A673 (cell line): ENCODE measurements around the gene MYRFL. TPM values are rescaled to one million over a fixed set of nuclear protein-coding genes. Genes with fewer than 3 reads are reported as not detected.

ENCODE experiments used
- BruUV-seq: library from RNA; stranded (reverse); fragments of 400-500 nt; replicated peaks from 2 replicates; lab custom pipeline; 2021; lab: Mats Ljungman, UMichigan
- CTCF ChIA-PET: fragments of 300-600 bp; sonication (Branson Sonifier 250); formaldehyde crosslinking; loops from one replicate; lab custom pipeline; 2022; ENCODE audit warnings: antibody characterized with exemption; lab: Charles Lee
- POLR2A ChIA-PET: fragments of 300-600 bp; sonication (Branson Sonifier 250); formaldehyde crosslinking; loops from one replicate; lab custom pipeline; 2022; ENCODE audit warnings: antibody characterized with exemption; ENCODE audit not compliant: low non-redundant PET; lab: Charles Lee
- DNase-seq: peaks from one replicate; pipeline ENCODE4 v3.0.0-alpha.2; 2015; ENCODE audit warnings: low spot score
- H3K27ac ChIP-seq: fragments of 200-600 bp; sonication (generic); 2 replicates; pipeline ENCODE4 v1.5.1; 2016; ENCODE audit warnings: mixed run types, low read depth, mild to moderate bottlenecking, mixed read lengths, antibody characterized with exemption, low read length; ENCODE audit not compliant: poor library complexity, severe bottlenecking
- H3K27me3 ChIP-seq: fragments of 200-600 bp; sonication (generic); replicated peaks from 2 replicates; pipeline ENCODE4 v1.6.1; 2017; ENCODE audit warnings: mixed run types, low read depth, mild to moderate bottlenecking, mixed read lengths, antibody characterized with exemption, low read length; ENCODE audit not compliant: insufficient read depth, poor library complexity
- H3K36me3 ChIP-seq: fragments of 200-600 bp; sonication (generic); 2 replicates; pipeline ENCODE4 v1.6.1; 2016; ENCODE audit warnings: mixed run types, mild to moderate bottlenecking, mixed read lengths, antibody characterized with exemption, low read length; ENCODE audit not compliant: insufficient read depth, poor library complexity, severe bottlenecking
- H3K4me1 ChIP-seq: fragments of 200-600 bp; sonication (generic); 2 replicates; pipeline ENCODE4 v1.6.1; 2017; ENCODE audit warnings: mixed run types, mild to moderate bottlenecking, mixed read lengths, antibody characterized with exemption, low read length; ENCODE audit not compliant: insufficient read depth, poor library complexity, severe bottlenecking
- H3K4me3 ChIP-seq: fragments of 200-600 bp; sonication (generic); 2 replicates; pipeline ENCODE4 v1.5.1; 2016; ENCODE audit warnings: low read depth, mixed run types, mild to moderate bottlenecking, mixed read lengths, low read length; ENCODE audit not compliant: poor library complexity, severe bottlenecking
- H3K9me3 ChIP-seq: fragments of 200-600 bp; sonication (generic); 2 replicates; pipeline ENCODE4 v1.6.1; 2016; ENCODE audit warnings: mixed run types, low read depth, mild to moderate bottlenecking, mixed read lengths, antibody characterized with exemption, low read length; ENCODE audit not compliant: poor library complexity, severe bottlenecking
- EZH2 ChIP-seq: fragments of 200-600 bp; sonication (generic); IDR thresholded peaks from 2 replicates; pipeline ENCODE4 v1.6.1; 2017; ENCODE audit warnings: borderline replicate concordance, low read depth, mild to moderate bottlenecking, mixed read lengths, antibody characterized with exemption, low read length; ENCODE audit not compliant: poor library complexity, severe bottlenecking
- intact Hi-C: fragments of 100-400 bp; cut with micrococcal nuclease; formaldehyde crosslinking; loops from one replicate; pipeline ENCODE4 v1.10.0; 2022; ENCODE audit not compliant: unreplicated experiment
- total RNA-seq: library from RNA; stranded (reverse); gene quantifications from 2 replicates; pipeline ENCODE4 v1.2.3, GENCODE V29; 2021
- TF ChIP-seq, protein P1 (sequence below): fragments of 300-800, 200-600 bp; sonication (generic); conservative IDR thresholded peaks from 2 replicates; pipeline ENCODE4 v1.5.1; 2017; ENCODE audit warnings: low read depth, mild to moderate bottlenecking, antibody characterized with exemption, low read length, moderate library complexity, mixed read lengths

MYRFL gene
- total RNA-seq, 1 experiment from 2014 or later, result not detected

DNA sequence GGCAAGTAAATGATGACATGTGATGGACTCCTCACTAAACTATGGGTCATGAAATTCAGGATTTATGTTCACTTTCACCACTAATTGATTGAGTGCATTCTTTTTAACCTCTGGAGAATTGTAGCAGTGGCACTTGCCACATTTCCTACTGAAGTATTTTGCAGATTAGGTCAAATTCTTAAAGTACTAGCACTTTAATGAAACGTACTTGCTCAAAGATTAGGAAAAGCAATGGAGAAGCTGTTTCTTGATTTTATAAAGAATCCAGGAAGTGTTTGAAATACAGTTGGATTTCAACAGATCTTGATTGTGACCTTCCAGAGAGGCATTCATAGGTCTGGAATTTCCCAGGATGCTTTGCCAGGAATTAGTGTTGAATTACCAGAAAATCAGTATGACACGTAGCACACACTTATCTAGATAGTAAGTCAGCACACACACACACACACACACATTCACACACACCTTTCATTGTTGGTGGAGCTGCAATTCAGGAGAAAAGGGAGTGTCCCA is 162.6 kb downstream of the MYRFL start:
- Histone ChIP-seq H3K36me3 (no peaks in the 10 kb centered on the region), H3K4me1 (peaks cover 26% of the 10 kb centered on the region), H3K27ac (peak overlapping the region; percentile 66), H3K4me3 (no peak overlapping the region), H3K9me3 (no peaks in the 10 kb centered on the region), H3K27me3 (no peaks in the 10 kb centered on the region)
- POLR2A ChIA-PET, result no interaction called here
- peak; percentile 84 for DNase-seq
- TF ChIP-seq, protein P1, sequence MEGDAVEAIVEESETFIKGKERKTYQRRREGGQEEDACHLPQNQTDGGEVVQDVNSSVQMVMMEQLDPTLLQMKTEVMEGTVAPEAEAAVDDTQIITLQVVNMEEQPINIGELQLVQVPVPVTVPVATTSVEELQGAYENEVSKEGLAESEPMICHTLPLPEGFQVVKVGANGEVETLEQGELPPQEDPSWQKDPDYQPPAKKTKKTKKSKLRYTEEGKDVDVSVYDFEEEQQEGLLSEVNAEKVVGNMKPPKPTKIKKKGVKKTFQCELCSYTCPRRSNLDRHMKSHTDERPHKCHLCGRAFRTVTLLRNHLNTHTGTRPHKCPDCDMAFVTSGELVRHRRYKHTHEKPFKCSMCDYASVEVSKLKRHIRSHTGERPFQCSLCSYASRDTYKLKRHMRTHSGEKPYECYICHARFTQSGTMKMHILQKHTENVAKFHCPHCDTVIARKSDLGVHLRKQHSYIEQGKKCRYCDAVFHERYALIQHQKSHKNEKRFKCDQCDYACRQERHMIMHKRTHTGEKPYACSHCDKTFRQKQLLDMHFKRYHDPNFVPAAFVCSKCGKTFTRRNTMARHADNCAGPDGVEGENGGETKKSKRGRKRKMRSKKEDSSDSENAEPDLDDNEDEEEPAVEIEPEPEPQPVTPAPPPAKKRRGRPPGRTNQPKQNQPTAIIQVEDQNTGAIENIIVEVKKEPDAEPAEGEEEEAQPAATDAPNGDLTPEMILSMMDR, result no peak
- TF ChIP-seq EZH2, result no peak
- BruUV-seq, result no TSS peak
- CTCF ChIA-PET, result no interaction called here
- intact Hi-C loops, result loop anchor here (5.0 kb wide), 1 partner anchor 165 kb away; no protein-coding TSS in a partner anchor

DNA sequence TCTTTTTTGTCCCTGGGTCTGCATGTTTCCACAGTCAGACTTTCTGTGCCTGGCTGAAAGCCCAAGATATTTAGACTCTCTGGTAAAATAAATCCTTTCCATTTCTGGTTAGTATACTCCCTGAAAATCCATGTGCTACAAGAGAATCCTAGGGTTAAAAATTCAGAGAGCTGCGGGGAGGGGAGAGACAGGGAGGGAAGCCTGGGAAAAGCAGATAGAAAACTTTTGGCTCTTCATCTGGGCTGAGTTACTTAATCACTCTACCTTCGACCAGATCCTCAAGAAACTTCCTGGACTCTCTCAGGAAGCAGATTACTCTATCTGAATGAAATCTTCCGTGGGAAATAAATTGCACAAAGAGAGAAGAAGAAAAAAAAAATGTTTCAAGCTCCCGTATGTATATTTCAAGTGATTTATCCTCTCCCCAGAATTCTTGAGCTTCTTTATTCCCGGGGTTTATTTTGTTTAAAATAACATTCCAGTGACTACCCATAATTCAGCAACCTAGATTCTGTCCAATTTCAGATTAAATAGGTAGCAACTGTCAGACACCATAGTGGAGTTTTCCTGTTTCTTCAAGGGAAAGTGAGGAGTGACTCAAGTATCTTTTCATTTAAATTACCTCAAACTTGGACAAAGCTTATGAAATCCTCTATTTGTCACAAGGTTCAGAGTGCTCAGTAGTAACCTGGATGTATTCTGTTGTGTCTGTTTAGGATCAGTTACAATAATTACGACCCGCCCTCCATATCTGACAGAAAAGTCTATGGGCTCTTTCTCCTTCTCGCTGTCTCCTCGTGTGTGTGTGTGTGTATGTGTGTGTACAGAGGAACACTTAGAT is 163.7 kb downstream of the MYRFL start:
- DNase-seq, result peak; percentile 56
- CTCF ChIA-PET, result no interaction called here

DNA sequence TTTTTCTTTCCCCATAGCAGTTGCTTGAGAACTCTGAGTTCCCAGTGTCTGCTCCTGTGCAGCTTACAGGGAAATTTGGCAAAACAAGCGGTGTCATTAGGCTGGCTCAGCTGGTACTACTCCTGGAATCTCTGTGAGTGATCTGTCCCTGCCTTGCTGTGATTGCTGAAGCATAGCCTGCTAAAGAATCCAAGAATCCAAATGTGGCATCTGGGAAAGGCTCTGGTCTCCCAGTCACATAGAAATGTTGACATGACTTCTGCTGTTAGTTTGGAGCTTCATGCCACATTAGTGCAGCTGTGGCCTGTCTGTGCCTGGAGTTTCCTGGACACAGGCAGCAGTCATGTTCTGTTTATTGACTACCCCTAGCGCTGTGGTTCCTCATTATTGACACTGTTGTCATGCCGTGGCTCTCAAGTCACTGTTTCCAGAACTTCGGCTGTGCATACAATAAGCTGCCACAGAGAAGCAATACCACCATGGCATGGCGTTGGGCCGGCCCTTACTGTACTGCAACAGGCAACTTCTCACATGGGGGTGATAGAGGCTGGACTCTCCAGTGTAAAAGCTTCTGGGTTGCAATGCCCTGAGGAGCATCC is 166.8 kb downstream of the MYRFL start:
- Histone ChIP-seq H3K9me3 (no peaks in the 10 kb centered on the region), H3K4me3 (no peak overlapping the region), H3K27me3 (no peaks in the 10 kb centered on the region), H3K36me3 (no peaks in the 10 kb centered on the region), H3K27ac (no peak overlapping the region), H3K4me1 (peaks cover 34% of the 10 kb centered on the region)
- DNase-seq, result no peak
- intact Hi-C loops, result no loop called here
- ChIA-PET CTCF (no interaction called here), POLR2A (no interaction called here)
- no TSS peak for BruUV-seq
- TF ChIP-seq, protein P1, result no peak
- no peak for TF ChIP-seq EZH2

More for the DNA sequence above, 163.7 kb downstream of the MYRFL start:
- Histone ChIP-seq H3K4me3 (no peak overlapping the region), H3K27ac (peak overlapping the region; percentile 66), H3K36me3 (no peaks in the 10 kb centered on the region), H3K4me1 (peaks cover 26% of the 10 kb centered on the region), H3K27me3 (no peaks in the 10 kb centered on the region), H3K9me3 (no peaks in the 10 kb centered on the region)
- intact Hi-C loops, result loop anchor here (5.0 kb wide), 1 partner anchor 166 kb away; no protein-coding TSS in a partner anchor
- BruUV-seq, result no TSS peak
- POLR2A ChIA-PET, result interaction anchor here (0.6 kb wide), 1 partner anchor 285 kb away, joined by 3 read pairs; no protein-coding TSS in a partner anchor
- TF ChIP-seq, protein P1, result no peak
- TF ChIP-seq EZH2, result no peak
